Suppressor macrophage (primary cell): ENCODE measurements around the gene PNP.
"Not testable (repeated sequence)": the region's sequence is repeated elsewhere in the genome, so short reads cannot be mapped to it uniquely, and the experiment has no call there.

Experiments used
- DNase-seq, 4 experiments: peaks; one replicate each; pipeline ENCODE4 v3.0.0-alpha.2; 2020 to 2022
- total RNA-seq, 17 experiments: gene quantifications; one replicate each; lab custom pipeline; 2026; ENCODE audit warnings: mixed read lengths in 6 of 17, inconsistent platforms in 3 of 17; lab: John Stamatoyannopoulos, UW

PNP gene
- 54.3 to 185 (median 111) reads per million in 17 experiments for total RNA-seq

DNA sequence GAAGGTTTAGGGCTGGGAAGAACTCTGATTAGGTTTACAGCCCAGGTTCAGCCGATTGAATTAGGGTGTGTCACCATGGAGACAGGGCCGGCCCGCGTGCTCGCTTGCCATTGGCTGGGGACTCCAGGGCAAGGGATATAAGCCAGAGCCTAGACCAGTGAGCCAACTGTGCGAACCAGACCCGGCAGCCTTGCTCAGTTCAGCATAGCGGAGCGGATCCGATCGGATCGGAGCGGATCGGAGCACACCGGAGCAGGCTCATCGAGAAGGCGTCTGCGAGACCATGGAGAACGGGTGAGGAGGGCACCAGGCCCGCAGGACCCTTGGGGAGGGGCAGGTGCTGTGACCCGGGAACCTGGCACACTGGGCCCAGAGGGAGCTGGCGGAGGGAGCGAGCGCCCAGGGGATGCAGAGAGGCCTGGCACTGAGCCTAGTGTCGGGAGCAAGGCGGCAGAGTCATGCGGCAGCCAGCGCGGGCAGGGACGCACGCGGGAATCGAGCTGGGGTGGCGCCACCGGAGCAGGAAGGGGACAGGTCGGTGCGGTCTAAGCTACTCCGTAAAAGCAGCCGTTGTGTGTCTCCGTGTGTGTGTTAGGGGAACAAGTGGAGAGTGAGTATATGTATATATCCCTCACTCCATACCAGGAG, at the start of gene PNP:
TSS of gene PNP (plus strand) at position 165 of the 648 bp plus-strand sequence. CDS start at position 284, 119 bp downstream.
- DNase-seq, result peak; percentile 90 to 93 (median 93)

DNA sequence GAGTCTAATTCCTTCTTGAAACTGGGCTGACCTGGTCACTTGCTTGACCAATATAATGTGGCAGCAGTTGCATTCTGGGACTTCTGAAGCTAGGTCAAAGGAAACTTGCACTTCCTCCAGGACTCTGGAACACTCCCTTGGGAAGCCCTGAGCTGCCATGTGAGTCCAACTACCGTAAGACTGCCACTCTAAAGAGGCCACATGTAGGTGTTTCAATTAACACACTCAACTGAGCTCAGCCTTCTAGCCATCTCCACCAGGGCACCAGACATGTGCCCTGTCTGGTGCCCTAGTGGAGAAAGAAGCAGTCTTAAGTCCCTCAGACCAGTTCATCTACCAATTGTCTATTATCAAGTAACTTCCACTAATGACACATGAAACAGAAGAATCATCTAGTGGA, 49.8 kb upstream of the PNP start:
- peak in 3 of 4 experiments; percentile 12 to 28 (median 27) for DNase-seq

DNA sequence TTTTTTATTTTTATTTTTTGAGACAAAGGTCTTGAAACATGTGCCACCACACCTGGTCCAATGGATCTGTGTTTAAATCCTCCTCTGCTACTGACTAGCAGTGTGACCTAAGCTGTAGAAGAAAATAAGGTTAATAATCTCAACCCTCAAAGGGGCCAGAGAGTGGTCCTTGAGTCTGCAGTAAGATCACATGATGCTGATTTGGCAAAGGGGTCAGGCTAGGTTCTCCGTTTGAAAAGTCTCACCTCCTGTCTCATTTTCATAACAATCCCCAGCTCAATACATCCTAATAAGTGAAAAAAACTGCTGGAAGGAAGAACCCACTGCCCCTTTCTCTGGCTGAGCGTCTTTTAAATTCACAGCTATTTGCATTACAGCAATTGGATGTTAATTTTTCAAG, 47.9 kb upstream of the PNP start:
- DNase-seq, result no peak

DNA sequence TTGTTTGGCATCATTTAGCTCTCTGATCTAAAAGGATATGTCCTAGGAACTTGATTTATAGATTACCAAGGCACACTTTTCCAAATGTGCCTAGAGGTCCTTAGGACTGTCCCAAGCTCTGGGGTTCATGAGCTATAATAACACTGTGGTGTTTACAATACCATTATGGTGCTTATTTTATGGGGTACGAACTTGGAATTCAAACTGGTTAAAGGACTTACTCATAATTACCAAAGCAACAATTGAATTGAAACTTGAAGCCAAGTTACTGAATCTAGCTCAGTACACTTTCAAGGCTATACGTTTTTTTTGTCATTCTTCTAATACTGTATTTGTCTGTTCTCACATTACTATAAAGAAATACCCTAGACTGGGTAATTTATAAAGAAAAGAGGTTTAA, 46.3 kb upstream of the PNP start:
- no peak for DNase-seq

DNA sequence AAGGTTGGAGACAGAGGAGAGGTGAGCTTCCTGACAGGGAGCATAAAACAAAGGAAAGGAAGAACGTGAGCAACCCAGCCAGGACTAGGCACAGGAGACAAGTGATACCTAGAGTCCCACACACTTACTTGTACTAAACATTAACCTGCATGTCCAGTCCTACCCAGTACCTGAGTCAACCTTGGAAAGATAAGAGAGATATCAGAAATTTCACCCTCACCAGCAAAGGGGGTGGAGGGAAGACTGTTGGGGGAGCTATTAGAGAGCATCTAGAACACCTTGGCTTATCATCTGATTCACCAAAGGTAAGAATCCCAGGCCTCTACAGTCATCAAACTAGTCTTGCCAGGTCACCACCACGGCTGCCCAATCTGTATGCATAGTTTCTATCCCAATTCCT, 44.4 kb upstream of the PNP start:
- DNase-seq, result no peak

DNA sequence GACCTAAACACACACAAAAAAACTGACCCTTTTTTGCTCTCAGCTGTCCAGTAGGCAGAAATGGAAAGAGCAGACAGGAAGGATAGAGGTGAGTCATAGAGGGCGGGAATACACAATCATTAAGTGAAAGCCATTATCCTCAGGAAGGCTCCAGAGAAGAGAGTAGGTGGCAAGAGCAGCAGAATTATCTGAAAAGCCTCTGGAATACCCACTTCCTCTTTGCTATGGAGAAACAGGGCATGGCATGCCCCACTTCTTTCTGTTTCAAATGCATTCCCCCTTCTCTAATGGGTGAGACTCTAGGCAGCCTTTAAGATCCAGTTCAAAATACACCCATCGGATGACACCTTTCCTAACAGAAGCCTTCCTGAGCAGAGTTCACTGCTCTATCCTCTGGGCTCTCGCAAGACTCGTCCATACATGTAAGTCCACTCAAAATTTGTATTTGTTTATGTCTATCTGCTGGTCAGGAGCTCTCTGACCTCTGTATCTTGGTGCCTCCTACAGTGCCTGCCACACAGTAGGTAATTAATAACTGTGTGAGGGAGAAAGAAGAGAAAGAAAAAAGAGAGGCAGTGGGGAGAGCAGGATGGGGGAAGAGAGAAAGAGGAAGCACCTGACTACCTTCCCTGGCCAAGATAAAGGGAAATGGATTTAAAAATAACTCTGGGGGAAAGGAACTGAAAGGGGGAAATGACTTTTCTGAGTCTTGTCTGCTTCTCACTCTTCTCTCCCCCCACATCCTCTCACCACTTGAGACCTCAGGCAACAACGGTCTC, 41.8 kb upstream of the PNP start:
- peak; percentile 72 to 91 (median 82) for DNase-seq

DNA sequence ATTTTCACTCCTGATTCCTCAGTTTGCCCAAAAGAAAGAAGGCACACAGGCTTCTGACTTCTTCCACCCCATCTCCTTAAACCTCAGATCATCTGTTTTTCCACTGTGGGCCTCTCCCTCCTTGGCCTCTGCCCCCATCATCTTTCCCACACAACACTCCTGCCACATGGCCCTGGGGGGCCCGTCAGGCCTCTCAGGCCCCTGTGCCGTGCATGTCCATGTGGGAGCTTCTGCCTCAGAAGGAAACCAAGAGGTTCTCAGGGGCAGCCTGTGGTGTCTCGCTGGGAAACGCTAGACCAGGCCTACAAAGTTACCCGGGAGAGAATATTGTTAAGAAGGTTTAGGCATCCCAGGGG, 41.2 kb upstream of the PNP start:
- peak in 1 of 4 experiments; percentile 13 for DNase-seq

DNA sequence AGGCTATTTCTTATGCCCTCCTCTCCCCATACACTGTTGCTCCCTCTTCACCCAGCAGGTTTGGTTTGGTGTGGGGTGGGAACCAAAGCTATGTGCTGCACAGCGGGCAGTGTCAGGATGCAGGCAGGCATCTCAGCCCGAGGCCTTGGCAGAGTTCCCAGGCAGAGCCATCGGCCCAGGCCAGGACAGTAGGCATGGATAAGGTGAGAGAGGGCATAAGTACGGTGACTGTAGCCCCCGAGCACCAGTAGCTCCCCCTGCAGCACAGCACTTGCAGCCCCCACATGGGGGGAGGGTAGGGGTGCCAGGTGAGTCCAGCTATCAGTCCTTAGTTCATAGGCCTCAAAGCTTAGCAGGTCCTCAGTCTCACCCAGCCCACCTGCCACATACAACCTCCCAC, 40.4 kb upstream of the PNP start:
- DNase-seq, result peak in 1 of 4 experiments; percentile 9

DNA sequence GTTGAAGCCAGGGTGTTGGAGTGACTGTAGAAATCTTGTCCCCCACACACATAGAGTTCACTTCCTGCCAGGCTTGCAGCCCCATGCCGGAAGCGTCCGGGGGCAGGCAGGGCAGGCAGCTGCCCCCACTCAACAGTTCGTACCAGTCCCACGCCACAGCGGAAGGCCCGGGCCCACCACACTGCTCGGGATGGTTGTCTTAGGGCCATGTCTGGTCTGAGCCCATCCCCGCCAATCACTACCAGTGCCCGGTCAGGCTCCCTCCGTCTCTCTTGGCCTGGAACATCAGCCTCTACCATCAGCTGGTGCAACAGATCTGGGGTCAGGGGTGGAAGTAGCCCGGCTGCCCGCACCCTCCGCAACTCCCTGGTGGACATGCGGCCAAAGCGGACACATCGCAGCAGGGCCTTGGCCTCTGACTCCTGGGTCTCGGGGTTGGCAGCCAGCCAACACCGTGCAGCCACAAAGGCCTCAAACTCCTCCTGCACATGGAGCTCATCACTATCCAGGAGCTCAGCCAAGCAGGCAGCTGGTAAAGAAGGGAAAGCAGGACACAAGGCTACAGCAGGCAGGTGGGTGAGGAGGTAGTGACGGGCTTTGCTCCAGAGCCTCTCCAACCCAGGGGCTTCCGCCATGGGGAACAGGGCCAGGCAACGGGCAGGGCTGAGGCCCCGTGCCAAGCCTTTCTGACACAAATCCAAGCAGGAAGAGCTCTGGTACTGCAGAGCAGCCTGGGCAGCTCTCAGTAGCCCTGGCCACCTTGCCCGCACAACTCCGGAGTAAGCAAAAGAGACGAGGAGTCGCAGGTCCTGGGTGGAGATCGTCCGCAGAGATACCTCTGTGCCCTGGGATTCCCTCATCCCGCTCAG, 39.2 kb upstream of the PNP start:
- DNase-seq, result peak in 2 of 4 experiments; percentile 24 to 29

DNA sequence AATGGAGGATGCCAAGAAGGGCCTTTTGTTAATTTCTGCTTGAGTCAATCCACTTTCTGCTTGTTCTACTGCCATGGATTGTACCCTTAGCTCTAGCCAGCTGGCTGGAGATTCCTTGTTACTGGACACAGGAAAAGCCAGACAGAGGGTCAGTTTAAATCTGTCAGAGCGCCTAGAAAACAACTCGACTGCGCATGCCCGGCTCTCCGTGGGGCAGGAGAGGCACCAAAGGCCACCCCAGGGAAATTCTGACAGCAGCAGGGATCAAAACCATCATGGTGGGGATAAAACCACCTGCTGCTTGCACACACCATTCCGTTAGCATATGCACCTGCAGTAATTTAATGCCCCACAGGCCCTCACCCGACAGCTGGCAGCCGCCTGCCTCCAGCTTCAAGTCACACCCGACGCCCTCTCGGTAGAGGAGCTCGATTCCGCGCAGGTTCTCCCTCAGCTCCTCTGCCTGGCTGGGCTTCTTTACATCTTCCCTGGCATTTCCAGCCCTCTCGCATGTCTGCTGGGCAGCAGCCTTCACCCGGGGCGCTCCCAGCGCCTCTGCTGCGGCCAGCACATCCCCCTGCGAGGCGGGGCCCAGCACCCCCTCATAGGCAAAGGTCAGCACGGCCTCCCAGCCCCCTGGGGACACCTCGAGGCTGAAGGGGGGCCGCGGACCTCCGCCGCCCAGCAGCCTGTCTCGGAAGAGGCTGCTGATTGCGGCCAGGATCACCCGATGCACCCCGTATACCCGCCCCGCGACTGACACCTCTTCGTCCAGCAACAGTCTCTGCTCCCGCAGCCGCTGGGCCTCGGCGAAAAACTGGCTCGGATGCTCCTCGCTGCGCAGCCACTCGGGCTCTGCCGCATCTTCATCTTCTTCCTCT, 34.3 kb upstream of the PNP start:
- no peak for DNase-seq

DNA sequence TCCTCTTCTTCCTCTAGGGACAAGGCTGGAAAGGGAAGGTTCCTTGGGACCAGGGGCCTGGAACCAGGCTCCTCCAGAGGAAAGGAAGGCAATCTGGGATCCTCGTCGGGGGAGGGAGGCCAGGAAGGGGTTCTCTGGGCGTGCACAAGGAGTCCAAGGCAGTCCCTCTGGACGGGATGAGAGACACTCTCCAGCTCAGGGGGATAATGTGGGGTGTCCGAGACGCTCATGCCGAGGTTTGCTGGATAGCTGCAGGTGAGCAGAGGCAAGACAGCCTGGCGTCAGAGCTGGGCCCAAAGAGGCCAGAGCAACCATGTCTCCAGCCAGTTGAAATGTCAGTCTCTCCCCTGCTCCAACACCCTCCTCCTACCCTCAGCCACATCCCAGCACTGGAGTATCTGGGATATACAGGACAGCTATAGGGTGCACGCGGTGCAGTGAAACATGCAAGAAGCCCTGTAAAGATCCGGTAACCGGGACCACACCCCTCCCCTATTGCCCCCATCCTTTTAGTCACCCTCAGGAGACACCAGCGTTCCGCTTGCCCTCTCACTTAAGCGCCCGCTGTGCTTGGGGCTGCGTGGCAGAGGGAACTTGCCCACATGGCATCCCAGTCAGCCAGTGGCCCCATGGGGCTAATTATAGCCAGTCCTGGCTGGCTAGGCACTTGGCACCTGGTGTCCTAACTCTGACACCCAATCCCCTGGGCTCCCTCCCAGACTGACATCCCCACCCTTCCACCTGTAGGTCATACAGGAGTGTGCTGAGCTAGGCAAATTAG, 33.4 kb upstream of the PNP start, which contains the start of gene KLHL33:
TSS of gene KLHL33 (minus strand) at position 585 of the 781 bp plus-strand sequence. CDS start at position 230, 355 bp downstream.
- no peak for DNase-seq

DNA sequence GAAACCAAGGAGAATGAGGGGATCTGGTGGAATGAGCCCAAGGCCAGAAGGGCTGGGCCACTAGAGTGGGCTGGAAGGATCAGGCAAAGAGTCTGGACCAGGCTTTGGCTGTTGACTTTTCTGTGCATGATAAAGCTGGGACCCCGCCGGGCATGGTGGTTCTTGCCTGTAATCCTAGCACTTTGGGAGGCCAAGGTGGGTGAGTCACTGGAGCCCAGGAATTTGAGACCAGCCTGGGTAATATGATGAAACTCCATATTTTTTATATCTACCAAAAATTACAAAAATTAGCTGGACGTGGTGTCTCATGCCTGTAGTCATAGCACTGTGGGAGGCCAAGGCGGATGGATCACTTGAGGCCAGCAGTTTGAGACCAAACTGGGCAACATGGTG, 32.8 kb upstream of the PNP start:
- DNase-seq, result no peak

DNA sequence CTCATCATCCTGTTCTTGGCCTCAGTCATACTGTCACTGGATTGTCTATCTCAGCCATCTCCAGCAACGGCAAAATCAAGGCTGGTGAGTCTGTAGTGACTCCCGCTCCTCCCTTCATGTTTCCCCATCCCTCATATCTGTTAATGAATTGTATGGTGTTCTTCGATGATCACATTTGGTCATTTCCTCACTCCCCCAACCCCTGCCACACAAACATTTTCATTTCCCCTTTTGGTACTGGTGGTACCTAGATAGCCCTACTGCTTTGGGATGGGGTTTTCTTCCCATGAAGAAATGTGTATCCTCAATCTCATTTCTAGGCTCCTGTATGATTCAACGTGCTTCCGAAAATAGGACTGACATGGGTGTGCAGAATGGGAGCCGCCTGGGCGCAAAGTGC, 30.5 kb upstream of the PNP start:
- DNase-seq, result peak in 2 of 4 experiments; percentile 26 to 32

DNA sequence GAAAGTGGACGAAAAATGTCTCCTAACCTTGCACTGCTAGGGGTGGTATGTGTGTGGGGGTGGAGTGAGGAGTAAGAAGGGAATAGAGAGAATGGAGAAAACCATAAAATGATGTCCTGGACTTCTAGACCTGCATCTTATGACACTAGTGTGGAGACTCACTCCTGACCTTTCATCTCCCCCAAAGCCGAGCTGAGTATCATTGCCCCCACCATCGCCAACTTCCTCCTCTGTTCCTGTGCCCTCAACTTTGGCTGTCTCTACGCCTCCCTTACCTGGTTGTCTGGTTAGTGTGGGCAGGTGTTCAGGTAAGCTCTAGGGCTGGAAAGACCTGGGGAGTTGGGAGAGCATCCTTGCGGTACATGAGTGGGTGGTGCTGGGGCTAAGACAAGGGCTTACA, 28.7 kb upstream of the PNP start:
- no peak for DNase-seq

DNA sequence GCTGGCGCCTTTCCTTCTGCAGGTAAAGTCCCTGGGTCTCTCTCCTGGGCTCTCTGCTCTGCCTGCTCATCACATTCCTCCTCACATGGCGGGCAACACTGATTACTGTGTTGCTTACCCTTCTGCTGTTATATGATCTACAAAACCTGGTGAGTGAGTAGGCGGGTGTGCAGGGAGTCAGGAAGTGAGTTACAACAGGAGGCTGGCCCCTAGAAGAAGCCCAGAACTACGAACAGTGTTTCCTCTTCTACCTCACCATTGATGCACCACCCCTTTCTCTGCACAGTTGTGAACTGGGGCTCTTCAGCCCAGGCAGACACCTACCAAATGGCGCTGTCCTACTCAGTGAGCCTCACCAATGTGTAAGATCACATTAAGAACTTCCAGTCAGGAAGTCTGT, 28.3 kb upstream of the PNP start:
- DNase-seq, result peak; percentile 24 to 51 (median 49)

DNA sequence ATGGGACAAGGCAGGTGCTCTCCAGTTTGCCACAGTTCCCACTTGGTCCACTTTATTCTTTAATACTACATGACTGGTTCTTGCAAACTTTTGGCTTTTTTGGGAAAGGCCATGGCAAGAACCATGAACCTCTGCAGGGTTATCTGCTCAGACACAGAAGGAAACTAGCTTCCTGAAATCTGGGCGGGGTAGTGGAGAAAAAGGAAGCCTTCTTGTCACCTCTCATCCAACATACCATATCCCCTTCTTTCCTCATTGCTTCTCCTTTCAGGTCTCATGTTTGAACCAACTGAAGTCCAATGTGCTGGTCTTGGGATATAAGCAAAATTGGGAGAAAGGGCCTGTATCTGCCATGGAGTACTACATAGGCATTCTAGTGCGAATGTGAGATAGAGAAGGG, 27.7 kb upstream of the PNP start:
- DNase-seq, result peak in 3 of 4 experiments; percentile 40 to 64 (median 46)

DNA sequence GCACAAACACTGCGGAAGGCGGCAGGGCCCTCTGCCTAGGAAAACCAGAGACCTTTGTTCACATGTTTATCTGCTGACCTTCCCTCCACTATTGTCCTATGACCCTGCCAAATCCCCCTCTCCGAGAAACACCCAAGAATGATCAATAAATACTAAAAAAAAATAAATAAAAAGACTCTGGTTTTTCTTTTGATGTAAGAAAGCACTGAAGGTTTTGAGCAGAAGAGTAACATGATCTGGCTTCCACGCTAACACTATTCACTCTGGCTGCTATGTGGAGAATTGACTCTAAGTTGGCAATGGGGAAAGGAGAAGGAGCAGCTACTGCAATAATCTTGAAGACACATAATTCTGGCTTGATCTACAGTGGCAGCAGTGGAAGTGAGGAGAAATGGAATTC, 25.6 kb upstream of the PNP start:
- DNase-seq, result not testable (repeated sequence)

DNA sequence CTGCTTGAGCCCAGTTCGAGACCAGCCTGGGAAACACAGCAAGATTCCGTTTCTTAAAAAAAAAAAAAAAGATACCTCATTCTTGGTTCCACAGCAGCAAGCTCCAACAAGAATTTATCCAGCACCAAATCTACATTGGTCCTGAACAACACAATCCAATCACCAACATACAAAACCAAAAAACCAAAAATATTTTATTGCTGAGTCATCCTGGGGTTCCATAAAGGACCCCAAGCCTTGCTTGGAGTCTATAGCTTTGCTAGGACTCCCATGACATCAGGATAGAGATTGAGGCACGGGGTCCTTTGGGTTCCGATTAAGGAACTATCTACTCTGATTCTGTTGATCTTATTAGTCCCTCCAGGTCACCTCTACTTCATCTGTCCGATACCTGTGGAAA, 22.3 kb upstream of the PNP start:
- DNase-seq, result no peak

DNA sequence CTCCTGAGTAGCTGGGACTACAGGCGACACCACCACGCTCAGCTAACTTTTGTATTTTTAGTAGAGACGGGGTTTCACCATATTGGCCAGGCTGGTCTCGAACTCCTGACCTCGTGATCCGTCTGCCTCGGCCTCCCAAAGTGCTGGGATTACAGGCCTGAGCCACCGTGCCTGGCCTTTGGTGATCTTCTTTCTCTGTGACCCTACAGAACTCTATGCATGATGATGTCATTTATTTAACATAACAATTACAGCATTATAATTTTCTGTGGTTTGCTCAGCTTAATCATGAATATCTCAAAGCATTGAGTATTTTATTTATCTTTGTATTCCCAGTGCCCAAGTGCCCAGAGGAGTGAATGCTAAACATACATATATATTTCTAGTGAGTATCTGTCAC, 16.4 kb upstream of the PNP start:
- DNase-seq, result not testable (repeated sequence)

DNA sequence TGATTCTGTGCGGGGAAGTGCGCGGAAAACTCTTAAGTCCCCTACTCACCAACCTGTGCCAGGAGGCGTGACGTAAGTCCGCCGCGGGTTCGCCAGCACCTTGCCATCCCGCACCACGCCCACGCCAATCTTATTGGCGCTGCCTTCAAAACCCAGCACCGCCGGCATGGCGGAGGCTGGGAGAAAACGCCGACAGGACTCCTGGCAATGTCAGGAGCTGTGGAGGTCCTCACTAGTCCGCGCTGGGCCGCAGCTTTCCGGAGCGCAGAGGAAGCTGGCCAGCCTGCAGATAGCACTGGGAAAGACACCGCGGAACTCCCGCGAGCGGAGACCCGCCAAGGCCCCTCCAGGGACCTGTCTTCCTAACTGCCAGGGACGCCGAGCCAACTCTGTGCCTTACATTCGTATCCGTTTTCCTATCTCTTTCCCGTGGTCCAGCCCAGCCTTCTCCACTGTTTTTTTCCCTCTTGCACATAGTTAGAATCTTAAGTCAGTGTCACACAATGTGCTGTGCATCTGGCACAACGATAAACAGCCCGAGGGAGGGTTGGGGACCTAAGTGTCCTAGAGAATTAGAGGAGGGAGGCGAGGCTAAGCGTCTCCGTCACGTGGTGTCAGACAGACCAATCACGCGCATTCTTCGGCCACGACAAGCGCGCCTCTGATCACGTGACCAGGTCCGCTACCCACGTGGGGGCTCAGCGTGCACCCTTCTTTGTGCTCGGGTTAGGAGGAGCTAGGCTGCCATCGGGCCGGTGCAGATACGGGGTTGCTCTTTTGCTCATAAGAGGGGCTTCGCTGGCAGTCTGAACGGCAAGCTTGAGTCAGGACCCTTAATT, 14.5 kb upstream of the PNP start, which contains the start of the genes APEX1 and OSGEP:
TSS of gene APEX1 (plus strand) at position 711 of the 839 bp plus-strand sequence. CDS start 420 bp downstream, outside the sequence.
TSS of gene OSGEP (minus strand) at position 297 of the 839 bp plus-strand sequence. CDS start at position 168, 129 bp downstream.
- peak; percentile 99 to 100 (median 100) for DNase-seq
